Keratinocyte (primary cell): ENCODE results near the gene ING5.

ENCODE experiments used
- EZH2 ChIP-seq: IDR thresholded peaks from one replicate; pipeline ENCODE4 v1.6.1; 2012; ENCODE audit warnings: inconsistent platforms, mild to moderate bottlenecking, low read length, moderate library complexity
- TF ChIP-seq, protein P1 (sequence below), 3 experiments: IDR thresholded peaks in 1 of 3; conservative IDR thresholded peaks in 1 of 3; optimal IDR thresholded peaks in 1 of 3; 2 replicates in 2 of 3; 3 replicates in 1 of 3; pipeline versions ENCODE3 to v1.5.1; 2011; ENCODE audit warnings: low read length in 3 of 3, mild to moderate bottlenecking in 3 of 3, moderate library complexity in 2 of 3, control low read depth in 1 of 3, inconsistent platforms in 1 of 3; ENCODE audit not compliant: insufficient read depth in 2 of 3; ENCODE audit errors: extremely low read depth in 1 of 3

DNA sequence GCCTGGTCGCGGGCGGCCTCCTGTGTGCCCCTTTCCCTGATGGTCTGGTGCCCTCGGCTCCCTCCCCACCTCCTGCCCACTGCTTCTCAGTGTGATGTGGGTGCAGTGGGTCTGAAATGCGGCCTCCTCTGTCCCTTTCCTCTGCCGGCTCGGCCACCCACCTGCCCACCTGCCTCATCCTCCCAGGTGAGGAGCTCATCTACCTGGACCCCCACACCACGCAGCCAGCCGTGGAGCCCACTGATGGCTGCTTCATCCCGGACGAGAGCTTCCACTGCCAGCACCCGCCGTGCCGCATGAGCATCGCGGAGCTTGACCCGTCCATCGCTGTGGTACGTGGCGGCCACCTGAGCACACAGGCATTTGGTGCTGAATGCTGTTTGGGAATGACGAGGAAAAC is 33.5 kb upstream of the ING5 start:
- TF ChIP-seq, protein P1, sequence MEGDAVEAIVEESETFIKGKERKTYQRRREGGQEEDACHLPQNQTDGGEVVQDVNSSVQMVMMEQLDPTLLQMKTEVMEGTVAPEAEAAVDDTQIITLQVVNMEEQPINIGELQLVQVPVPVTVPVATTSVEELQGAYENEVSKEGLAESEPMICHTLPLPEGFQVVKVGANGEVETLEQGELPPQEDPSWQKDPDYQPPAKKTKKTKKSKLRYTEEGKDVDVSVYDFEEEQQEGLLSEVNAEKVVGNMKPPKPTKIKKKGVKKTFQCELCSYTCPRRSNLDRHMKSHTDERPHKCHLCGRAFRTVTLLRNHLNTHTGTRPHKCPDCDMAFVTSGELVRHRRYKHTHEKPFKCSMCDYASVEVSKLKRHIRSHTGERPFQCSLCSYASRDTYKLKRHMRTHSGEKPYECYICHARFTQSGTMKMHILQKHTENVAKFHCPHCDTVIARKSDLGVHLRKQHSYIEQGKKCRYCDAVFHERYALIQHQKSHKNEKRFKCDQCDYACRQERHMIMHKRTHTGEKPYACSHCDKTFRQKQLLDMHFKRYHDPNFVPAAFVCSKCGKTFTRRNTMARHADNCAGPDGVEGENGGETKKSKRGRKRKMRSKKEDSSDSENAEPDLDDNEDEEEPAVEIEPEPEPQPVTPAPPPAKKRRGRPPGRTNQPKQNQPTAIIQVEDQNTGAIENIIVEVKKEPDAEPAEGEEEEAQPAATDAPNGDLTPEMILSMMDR (optimal IDR thresholded peaks at IDR 0.05 in 1 of 3, IDR thresholded peaks at IDR 0.05 in 1 of 3, conservative IDR thresholded peaks at IDR 0.05 in 1 of 3; ENCODE audit: extremely low read depth in 1 of 3, insufficient read depth in 2 of 3, low read length in 3 of 3): no peak
- TF ChIP-seq EZH2: no peak
